ENCODE results near the gene TMEFF2.

GRCh38 chr2:192029089-192029488 lies 165.6 kb downstream of the TMEFF2 start:
- TF ChIP-seq POLR2A (IDR thresholded peaks at IDR 0.05) (no peak), CTCF (IDR thresholded peaks at IDR 0.05) (no peak), POLR2AphosphoS5 (IDR thresholded peaks at IDR 0.05) (no peak)

Data from upper lobe of left lung (tissue), 4 donors.